Measurements from ENCODE around the gene NPAS2.

- TF ChIP-seq JUN (IDR thresholded peaks at IDR 0.05; ENCODE audit: borderline replicate concordance, insufficient read depth, insufficient read length, low read depth): no peak
- no peak for TF ChIP-seq FOS (IDR thresholded peaks at IDR 0.05; ENCODE audit: borderline replicate concordance, insufficient read depth, low read length)
- TF ChIP-seq CTCF (IDR thresholded peaks at IDR 0.05; ENCODE audit: extremely low read depth in 1 of 2, insufficient read depth in 1 of 2, low read depth in 1 of 2, low read length in 2 of 2): no peak
- no peak for TF ChIP-seq POLR2A (IDR thresholded peaks at IDR 0.05; ENCODE audit: low read depth, low read length)
- no peak for TF ChIP-seq POLR2AphosphoS5 (IDR thresholded peaks at IDR 0.05; ENCODE audit: insufficient read depth, low read depth, low read length)
- TF ChIP-seq MAX (IDR thresholded peaks at IDR 0.05; ENCODE audit: insufficient read depth, insufficient read length): no peak
- no peak for TF ChIP-seq EZH2 (IDR thresholded peaks at IDR 0.05; ENCODE audit: borderline replicate concordance, low read depth, low read length, severe bottlenecking)
- no peak for TF ChIP-seq MYC (IDR thresholded peaks at IDR 0.05; ENCODE audit: low read depth, low read length)
These were observed 17.9 kb upstream of the NPAS2 start for GRCh38 chr2:100802066-100802465.
